ENCODE results near the gene RFX7.

DNA sequence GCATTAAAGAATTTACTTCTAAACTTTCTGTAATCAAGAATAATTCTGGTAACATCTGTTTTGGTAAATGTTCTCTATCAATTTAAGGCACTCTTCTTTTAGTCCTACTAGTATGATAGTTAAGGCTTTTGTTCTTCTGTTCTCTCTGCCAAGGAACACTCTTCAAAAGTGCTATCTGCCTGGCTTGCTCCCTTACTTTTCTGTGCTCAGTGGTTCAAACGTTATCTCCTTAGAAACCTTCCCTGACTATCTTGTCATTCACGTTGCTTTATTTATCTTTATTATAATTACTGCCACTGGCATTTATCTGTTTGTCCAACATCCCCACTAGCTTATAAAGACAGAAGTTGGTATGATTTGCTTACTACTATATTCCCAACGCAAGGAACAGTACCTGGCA, 59.2 kb downstream of the RFX7 start:
- TF ChIP-seq EP300 (IDR thresholded peaks at IDR 0.05): no peak
- no peak for TF ChIP-seq CTCF (IDR thresholded peaks at IDR 0.05)
- TF ChIP-seq POLR2A (IDR thresholded peaks at IDR 0.05): no peak
